GM21717 (cell line): ENCODE data around the gene VOPP1.
A peak's percentile ranks its signal among the peaks of the same experiment; 100 is the strongest.
"Not testable (repeated sequence)": the region's sequence is repeated elsewhere in the genome, so short reads cannot be mapped to it uniquely, and the experiment has no call there.

Experiments used
- ATAC-seq: cut with Tn5 transposase; IDR thresholded peaks from one replicate; pipeline ENCODE4 v1.9.1; 2021; ENCODE audit warnings: mild to moderate bottlenecking, moderate library complexity; ENCODE audit not compliant: unreplicated experiment

Gene VOPP1

DNA sequence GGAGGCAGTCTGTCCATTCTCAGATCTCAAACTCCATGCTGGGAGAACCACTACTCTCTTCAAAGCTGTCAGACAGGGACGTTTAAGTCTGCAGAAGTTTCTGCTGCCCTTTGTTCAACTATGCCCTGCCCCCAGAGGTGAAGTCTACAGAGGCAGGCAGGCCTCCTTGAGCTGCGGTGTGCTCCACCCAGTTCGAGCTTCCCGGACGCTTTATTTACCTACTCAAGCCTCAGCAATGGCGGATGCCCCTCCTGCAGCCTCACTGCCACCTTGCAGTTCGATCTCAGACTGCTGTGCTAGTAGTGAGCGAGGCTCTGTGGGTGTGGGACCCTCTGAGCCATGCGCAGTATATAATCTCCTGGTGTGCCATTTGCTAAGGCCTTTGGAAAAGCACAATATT, 10.4 kb upstream of the VOPP1 start:
- not testable (repeated sequence) for ATAC-seq

GRCh38 chr7:55576753-55577152, 4.5 kb upstream of the VOPP1 start:
- ATAC-seq = no peak

- no peak for ATAC-seq
Observed at GRCh38 chr7:55575733-55576132, 3.4 kb upstream of the VOPP1 start.

DNA sequence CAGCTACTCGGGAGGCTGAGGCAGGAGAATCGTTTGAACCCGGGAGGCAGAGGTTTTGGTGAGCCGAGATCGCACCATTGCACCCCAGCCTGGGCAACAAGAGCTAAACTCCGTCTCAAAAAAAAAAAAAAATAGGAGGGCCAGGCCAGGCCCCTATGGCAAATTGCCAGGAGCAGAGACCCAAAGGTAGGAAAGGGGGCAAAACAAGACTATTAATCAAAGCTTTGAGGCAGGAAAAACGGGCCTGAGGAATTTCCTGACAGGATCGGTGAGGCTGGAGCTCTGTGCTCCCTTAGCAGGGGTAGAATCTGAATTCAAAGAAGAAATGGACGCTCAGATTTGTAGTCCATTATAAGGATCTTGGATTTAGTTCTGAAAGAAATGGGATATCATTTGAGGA, 2.8 kb upstream of the VOPP1 start:
- no peak for ATAC-seq

DNA sequence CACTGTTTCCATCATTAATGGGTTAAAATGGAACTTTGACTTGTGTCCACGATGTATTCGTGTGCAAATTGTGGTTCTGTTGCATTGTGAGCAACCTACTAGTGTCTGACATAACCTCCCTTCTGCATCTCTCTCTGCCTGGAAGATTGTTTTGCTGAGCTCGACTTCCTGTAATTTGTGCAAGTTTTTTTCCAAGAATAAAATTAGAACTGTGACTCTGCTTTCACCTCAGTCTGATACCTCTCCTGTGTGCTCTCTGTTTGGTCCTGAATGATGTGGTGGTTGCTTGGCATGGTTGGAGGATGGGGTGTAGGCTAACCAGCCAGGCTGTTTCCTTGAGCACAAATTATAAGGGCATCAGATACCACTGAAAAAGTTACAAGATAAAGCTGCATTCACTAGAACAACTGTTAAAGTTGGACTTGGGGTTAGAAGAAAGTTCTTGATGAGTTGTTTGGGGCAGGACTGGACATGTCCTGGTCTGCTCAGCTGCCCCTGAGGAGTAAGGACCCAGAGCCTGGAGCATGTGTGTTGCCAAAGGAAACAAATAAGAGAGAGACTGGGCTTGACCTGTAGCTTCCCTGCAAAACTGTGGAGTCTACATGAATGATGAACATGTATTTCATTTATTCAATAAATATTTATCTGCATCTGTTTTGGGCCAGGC, 1.9 kb upstream of the VOPP1 start:
- ATAC-seq = no peak

DNA sequence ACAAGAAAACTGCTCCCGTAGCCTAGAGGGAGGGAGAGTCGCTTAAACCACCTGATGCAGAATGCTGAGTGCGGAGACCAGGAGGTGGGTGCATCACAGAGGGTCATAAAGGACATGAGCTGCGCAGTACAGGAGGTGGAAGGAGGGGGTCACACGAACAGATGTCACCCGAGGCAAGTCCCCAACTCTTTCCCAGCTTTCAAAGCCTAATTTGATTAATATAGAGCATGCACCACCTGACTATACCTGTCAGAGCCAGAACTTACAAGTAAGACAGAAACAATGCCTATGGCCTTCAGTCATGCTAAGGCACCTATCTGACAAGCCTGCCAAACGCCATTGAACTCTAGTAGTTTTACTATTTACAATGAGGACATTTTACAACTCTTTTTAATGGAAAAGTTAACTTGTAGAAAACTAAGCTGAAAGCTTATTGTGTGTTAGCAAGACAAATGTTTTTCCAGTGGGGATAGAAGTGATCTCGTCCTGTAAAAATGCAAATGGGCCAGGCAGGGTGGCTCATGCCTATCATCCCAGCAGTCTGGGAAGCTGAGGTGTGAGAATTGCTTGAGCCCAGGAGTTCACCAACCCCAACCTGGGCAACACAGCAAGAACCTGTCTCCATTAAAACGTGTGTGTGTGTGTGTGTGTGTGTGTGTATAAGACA, 1.1 kb upstream of the VOPP1 start:
- no peak for ATAC-seq

GRCh38 chr7:55571511-55572377, 558 bp downstream of the VOPP1 start:
- ATAC-seq = peak; percentile 15

- no peak for ATAC-seq
Observed at GRCh38 chr7:55570939-55571338, 1.4 kb downstream of the VOPP1 start.

DNA sequence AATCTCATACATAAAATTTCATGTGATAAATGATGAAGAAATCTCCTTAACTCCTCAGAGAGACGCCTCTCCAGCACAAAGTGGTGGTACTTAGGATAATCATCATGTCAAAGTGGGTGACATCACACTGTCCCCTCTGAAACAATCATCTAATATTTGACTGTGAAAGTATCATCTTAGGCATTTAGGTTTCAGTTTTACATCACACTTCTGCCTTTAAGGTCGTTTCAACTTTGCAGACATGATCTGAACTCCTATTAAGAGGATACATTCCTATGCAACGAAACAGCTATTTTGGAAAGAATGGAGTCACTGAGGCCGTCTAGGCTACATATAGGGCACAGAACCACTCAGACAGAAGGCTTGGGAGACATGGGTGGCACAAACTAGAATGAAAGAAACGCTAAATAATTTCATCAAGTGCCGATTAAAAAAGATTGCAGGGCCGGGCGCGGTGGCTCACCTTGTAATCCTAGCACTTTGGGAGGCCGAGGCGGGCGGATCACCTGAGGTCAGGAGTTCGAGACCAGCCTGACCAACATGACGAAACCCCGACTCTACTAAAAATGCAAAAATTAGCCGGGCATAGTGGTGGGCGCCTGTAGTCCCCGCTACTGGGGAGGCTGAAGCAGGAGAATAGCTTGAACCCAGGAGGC, 2.0 kb downstream of the VOPP1 start:
- ATAC-seq = peak; percentile 42

GRCh38 chr7:55569797-55570196, 2.5 kb downstream of the VOPP1 start:
- peak; percentile 30 for ATAC-seq

DNA sequence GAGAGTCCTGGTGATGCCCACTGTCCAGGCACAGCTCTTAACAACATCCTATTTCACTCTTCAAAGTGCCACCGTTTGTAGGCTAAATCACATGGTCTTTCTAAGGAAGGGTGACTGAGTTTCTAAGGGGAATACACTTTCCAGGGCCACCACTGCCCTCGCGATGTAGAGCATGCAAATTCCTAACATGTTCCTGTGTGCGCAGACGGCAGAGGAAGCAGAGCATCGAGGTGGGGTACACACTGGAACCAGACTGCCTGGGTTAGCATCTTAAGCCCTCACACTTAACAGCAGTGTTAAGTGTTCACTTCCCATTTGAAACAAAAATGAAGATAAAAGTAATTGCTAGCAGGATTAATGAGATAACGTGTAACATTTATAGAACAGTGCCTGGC, 3.0 kb downstream of the VOPP1 start:
- no peak for ATAC-seq

DNA sequence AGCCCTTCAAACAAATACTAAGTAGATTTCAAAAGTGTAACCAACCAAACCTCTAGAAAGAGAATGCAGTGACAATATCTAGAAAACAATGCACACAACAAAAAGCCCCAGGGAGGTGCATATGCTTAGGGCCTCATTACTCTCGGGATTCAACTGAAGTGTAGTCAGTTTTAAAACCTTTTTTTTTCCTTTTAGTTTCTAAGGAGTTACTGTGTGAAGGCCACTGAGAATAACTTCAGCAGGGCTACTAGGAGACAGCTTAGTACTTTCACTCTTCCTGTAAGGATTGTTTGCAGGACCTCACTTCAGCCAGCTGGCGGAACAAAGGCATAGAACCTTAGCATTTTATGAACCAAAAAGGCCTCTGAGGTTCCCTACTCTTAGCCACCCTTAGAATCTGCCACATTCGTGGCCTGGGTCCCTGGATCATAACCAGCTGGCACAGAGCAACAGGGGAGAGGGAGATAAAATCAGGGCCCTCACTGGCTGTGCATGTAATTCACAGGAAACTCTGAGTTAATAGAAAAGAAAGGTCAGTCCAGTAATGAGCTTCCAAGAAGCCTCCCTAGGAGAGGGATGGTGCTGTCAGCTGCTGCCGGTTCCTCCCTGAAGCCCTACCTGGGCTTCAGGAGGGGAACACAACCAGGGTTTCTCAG, 3.6 kb downstream of the VOPP1 start:
- ATAC-seq = no peak

- ATAC-seq = no peak
Observed at GRCh38 chr7:55567571-55567970, 4.7 kb downstream of the VOPP1 start.

- no peak for ATAC-seq
Observed at GRCh38 chr7:55565681-55566080, 6.6 kb downstream of the VOPP1 start.

GRCh38 chr7:55563596-55564325, 8.5 kb downstream of the VOPP1 start:
- no peak for ATAC-seq

DNA sequence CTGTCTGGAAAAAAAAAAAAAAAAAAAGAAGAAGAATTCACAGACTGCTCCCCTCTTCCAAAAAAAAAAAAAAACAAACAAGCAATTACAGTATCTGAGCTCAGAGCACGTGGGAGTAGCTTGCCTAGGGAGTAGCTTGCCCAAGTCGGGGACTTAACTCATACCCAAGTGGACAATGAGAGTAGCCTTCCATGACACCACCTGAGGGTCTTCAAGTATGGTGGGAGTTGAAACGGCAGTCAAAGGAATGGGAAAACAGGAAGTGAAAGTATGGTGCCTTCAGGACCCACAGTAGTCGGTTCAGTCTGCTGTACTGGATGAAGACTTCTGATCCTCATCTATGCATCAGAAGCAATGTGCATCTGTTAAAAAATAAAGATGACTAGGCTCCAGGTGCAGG, 10.6 kb downstream of the VOPP1 start:
- ATAC-seq = no peak

GRCh38 chr7:55558962-55559920, 13.1 kb downstream of the VOPP1 start:
- ATAC-seq = no peak

DNA sequence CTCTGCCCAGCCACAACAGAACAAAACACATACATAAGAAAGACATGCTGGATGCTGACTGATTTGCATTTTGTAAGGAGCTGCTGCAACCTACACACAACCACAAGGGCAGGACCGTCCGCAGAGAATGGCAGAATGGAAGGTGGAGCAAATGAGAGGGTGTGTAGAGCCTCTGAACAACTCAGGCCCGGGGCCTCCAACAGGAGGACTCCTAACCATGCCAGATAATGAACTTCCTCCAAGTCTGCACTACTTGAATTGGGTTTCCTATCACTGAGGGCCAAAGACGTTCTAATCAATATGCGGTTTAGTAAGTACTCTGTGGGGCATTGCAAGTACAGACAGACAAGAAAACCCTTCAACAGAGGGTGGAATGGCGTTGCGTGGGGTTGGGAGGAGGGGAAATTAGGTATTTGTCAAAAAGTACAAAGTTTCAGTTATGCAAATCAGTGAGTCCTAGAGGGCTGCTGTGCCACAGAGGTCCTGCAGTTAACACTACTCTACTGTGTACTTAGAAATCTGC, 14.6 kb downstream of the VOPP1 start:
- peak; percentile 84 for ATAC-seq

DNA sequence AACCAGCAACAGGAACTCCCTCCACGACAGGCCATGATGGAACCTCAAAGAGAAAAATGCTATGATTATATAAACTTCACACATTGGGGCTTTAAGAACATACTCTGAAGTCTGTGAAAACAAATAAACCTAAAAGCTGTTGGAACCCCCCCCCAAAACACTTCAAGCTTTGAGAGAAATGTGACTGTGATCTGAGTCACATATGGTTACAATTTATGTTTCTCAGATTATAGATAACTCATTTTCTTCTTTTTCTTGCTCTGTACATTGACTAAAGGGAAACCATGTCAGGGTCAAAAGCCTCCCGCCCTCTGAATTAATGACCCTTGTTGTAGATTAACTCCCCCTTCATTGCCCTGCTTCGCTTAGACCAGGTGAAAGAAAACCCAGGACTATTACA, 15.8 kb downstream of the VOPP1 start:
- no peak for ATAC-seq
